Colon (tissue), 2 donors: ENCODE measurements around the gene COA1.
"Not testable (repeated sequence)": the region's sequence is repeated elsewhere in the genome, so short reads cannot be mapped to it uniquely, and the experiment has no call there.

Experiments used
- FAIRE-seq: peaks from 2 replicates; lab custom pipeline; 2012; peaks lifted over from hg19 to GRCh38; lab: Jason Lieb, UNC
- donor health status: control.
- donor health status: control.

The COA1 gene

GRCh38 chr7:43626695-43627094, 102.6 kb downstream of the COA1 start:
- no peak for FAIRE-seq

GRCh38 chr7:43625980-43626379, 103.3 kb downstream of the COA1 start:
- FAIRE-seq, result no peak

DNA sequence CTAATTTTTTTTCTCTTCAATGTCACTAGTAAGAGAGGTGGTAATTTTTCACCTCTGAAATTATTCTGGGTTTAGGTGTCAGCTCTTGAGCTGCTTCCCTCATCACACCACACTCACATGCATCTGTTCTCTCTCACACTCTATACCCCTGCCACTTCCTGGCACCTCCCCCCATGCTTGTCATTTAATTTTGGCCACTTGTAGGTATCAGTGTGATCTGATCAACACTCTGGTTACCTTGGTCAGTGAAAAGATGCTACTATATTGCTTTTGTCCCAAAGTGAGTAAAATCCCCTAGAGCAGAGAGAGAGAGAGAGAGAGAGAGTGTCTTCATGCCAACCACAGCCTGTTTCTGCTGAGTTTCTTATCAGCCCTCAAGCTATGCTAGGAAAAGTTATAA, 103.9 kb downstream of the COA1 start:
- FAIRE-seq, result no peak

DNA sequence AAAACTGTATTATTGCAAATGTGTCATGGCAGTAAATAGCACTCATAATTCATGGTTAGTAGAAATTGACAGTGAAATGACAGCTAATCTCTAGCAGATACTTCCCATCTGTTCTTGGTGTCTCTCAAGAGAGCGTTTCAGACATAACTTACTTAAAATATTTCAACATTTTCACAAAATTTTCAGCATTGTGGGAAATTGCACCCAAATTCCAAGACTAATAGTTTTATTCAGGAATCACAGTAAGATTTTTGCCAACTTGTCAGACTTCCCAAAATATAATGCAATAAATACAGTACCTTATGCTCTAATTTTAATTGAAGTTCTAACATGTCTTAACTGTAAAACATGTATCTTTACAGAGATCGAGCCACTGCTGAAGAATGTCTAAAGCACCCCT, 105.2 kb downstream of the COA1 start:
- no peak for FAIRE-seq

GRCh38 chr7:43621729-43622448, 107.4 kb downstream of the COA1 start:
- FAIRE-seq, result no peak

DNA sequence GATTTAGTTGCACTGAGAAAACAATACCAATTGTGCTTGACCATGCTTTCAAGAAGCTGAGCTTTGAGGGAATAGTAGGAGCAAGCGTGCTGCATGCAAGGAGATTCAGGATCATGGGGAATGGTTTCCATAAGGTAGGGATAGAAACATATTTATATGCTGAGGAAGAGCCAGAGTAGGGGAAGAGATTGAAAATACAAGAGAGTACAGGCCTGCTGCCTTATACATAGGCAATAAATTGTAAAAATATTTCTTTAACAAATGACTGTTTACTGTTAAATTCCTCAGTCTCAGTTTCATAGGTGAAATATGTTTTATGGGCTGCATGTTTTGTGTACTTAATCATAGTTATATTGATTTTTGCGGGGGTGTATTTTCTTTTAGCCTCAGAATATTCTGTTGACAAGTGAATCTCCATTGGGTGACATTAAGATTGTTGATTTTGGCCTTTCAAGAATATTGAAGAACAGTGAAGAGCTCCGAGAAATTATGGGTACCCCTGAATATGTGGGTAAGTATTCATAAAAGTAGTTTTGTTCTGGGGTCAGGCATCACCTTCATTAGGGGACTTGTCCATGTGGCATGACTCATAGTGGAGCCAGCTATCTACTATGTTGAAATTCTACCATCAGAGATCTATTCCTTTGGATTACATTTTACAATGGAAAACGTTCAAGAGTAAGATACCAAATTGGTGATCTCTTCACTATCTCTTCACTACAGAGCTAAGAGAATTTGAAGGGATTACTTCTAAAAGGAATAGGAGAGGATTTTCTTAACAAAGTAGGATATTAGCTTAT, 109.9 kb downstream of the COA1 start:
- FAIRE-seq, result no peak

GRCh38 chr7:43618073-43618472, 111.2 kb downstream of the COA1 start:
- FAIRE-seq, result no peak

GRCh38 chr7:43616977-43617376, 112.3 kb downstream of the COA1 start:
- no peak for FAIRE-seq

DNA sequence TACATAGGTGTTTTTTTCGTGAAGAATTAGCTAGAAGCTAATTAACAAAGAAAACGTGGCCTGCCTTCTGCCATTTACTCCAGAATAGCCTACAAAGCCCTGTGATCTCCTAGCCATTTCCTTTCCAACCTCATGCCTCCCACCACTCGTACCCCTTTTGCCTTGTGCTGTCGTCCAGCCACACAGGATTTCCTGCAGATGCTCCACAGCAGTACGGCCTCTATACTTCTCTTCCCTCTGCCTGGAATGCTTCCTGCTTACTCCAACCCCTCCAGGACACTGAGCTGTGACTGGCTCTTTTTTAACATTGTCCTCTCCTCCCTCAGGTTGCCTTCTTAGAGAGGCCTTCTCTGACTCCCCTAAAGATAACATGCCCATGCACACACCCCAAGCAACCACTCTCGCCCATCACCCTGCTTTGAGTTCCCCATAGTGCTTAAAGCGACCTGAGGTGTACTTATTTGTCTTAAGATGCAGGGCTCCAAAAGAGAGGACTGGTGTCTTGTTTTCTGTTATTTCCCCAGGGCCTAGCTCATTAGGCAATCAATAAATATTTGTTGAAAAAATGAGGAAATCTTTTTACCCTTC, 113.7 kb downstream of the COA1 start:
- no peak for FAIRE-seq

DNA sequence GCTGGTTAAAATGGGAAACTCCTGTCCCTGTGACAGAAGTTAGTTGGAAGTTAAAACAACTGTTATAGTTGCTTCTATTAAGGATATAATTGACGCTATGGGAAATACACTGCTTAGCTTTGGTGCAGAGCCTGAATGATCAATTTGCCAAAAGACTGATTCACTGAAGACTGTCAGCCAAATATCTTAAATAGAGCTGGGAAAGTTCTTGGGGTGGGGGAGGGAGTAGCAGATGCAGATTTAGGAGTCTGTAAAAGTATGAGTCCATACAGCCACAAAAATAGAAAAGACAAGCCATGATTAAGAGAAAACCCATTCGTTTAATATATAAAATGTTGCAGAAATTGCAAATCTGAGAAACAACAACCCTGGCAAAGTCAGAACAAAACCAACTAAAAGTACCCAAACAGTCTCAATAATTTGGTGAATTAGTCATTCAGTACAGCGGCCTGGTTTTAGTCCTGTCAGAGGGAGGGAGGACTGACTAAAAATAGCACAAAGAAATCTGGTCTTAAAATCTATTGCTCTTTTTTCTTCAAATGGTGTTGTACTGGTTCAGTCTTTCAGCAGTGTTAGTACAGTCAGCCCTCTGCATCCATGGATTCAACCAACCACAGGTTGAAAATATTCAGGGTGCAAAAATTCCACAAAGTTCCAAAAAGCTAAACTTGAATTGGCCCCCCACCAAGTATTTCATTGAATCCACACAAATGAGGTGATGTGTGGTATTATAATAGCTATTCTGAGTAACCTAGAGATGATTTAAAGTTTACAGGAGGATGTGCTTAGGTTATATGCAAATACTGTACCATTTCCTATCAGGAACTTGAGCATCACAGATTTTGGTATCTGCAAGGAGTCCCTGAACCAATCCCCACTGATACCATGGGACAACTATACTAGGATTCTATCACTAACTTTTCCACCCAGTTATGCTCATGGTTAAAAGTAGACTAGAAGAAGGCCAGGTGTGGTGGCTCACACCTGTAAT, 116.4 kb downstream of the COA1 start:
- no peak for FAIRE-seq

- FAIRE-seq, result no peak
Observed at GRCh38 chr7:43612128-43612527, 117.2 kb downstream of the COA1 start.

DNA sequence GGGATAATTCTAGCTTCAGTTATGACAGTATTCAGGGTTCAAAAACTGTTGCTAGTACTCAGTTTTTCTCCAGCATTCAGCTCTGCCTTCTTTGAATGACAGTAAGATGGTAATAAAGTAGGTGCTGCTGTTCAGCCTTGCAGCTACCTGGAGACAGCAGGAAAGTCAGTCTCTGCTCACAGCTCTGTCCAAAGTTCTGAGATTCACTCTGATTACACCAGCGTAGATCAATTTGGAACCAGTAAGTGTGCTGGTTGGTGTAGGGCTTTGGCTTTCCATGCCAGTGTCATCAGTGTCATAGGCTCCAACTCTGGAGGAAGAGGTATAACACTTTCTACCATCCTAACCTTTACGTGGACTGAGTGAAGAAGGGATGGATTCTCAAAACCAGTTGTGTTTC, 120.2 kb downstream of the COA1 start:
- FAIRE-seq, result no peak

GRCh38 chr7:43604251-43604650, 125.1 kb downstream of the COA1 start:
- no peak for FAIRE-seq

DNA sequence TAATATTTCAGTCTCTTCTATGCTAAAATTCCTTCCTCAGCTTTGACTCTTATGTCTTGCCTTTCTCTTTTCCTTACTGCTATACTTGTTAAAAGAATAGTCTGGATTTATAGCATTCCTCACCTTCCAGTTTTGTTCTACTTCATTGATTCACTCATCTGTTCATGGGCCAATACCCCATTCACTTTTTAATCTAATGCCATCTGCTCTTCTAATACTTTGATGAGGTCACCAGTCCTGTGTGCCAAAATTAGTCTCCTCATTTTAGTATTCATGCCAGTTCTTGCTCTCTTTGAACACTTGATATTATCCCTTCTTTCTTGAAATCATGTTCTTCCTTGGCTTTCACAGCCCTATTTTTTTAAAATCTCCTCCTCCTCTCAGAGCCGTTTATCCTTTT, 127.1 kb downstream of the COA1 start:
- no peak for FAIRE-seq

DNA sequence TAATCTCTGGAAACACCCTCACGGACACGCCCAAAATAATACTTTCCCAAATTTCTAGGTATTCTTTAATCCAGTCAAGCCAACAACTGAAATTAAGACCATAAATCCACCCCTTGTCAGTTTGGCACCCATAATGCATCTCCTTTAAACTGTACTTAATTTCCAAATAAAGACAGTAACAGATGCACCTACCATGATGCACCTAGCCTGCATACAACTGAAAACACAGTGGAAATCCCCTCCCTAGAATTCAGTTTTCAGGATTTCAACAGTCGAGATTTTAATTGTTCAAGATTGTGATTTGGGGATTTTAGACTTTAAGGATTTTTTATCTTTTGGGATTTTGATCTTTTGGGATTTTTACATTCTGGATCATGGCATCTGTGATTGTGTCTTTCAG, 129.3 kb downstream of the COA1 start:
- no peak for FAIRE-seq

GRCh38 chr7:43596426-43596825, 132.9 kb downstream of the COA1 start:
- not testable (repeated sequence) for FAIRE-seq

DNA sequence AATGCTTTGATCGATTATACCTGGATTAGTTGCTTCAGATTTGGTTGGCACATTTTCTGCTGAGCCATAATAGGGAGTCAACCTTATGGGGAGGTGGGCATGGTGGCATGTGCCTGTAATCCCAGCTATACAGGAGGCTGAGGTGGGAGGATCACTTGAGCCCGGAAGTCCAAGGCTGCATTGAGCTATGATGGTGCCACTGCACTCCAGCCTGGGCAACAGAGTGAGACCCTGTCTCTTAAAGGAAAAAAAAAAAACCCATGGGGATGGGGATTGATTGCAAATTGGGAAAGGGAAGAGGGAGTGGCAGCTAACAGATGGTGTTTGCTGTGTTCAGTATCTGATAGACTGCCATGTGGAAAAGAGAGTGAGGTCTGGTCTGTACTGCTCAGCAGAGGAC, 135.3 kb downstream of the COA1 start:
- no peak for FAIRE-seq

DNA sequence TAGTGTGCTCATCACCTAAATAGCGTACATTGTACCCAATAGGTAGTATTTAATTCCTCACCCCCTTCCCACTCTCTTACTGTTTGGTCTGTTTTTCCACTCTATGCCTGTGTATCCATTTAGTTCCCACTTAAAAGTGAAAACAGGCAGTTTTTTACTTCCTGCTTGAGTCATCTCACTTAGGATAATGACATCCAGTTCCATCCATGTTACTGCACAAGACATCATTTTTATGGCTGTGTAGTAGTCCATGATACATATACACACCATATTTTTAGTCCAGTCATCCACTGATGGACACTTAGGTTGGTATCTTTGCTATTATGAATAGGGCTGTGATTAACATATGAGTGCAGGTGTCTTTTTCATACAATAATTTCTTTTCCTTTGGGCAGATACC, 136.3 kb downstream of the COA1 start:
- no peak for FAIRE-seq

- peak; percentile 14 for FAIRE-seq
Observed at GRCh38 chr7:43592326-43592725, 137.0 kb downstream of the COA1 start.

GRCh38 chr7:43591558-43592180, 137.7 kb downstream of the COA1 start:
- FAIRE-seq, result no peak

GRCh38 chr7:43590862-43591557, 138.3 kb downstream of the COA1 start:
- no peak for FAIRE-seq
